ENCODE data around the gene ADGRL3.

The ADGRL3 gene

GRCh38 chr4:61891953-61892352 is 691.8 kb downstream of the ADGRL3 start:
- no peak for DNase-seq
- no peak for TF ChIP-seq POLR2A (IDR thresholded peaks at IDR 0.05; ENCODE audit: low read length)
- no peak for TF ChIP-seq GATA1 (IDR thresholded peaks at IDR 0.05; ENCODE audit: low read depth, low read length)

- DNase-seq = no peak
- no peak for TF ChIP-seq GATA1 (IDR thresholded peaks at IDR 0.05; ENCODE audit: low read depth, low read length)
- TF ChIP-seq POLR2A (IDR thresholded peaks at IDR 0.05; ENCODE audit: low read length) = no peak
These were observed 696.5 kb downstream of the ADGRL3 start for GRCh38 chr4:61896634-61897033.

GRCh38 chr4:61909031-61909430 is 708.9 kb downstream of the ADGRL3 start:
- no peak for DNase-seq
- TF ChIP-seq POLR2A (IDR thresholded peaks at IDR 0.05; ENCODE audit: low read length) = no peak
- no peak for TF ChIP-seq GATA1 (IDR thresholded peaks at IDR 0.05; ENCODE audit: low read depth, low read length)

GRCh38 chr4:61911313-61911756 is 711.2 kb downstream of the ADGRL3 start:
- TF ChIP-seq GATA1 (IDR thresholded peaks at IDR 0.05; ENCODE audit: low read depth, low read length) = no peak
- no peak for DNase-seq

GRCh38 chr4:61913619-61914018 is 713.5 kb downstream of the ADGRL3 start:
- TF ChIP-seq POLR2A (IDR thresholded peaks at IDR 0.05; ENCODE audit: low read length) (no peak), GATA1 (IDR thresholded peaks at IDR 0.05; ENCODE audit: low read depth, low read length) (no peak)
- DNase-seq = no peak

GRCh38 chr4:61915501-61915900 is 715.4 kb downstream of the ADGRL3 start:
- TF ChIP-seq POLR2A (IDR thresholded peaks at IDR 0.05; ENCODE audit: low read length) (no peak), GATA1 (IDR thresholded peaks at IDR 0.05; ENCODE audit: low read depth, low read length) (no peak)
- no peak for DNase-seq

- no peak for TF ChIP-seq GATA1 (IDR thresholded peaks at IDR 0.05; ENCODE audit: low read depth, low read length)
- TF ChIP-seq POLR2A (IDR thresholded peaks at IDR 0.05; ENCODE audit: low read length) = no peak
- DNase-seq = no peak
These were observed 718.4 kb downstream of the ADGRL3 start for GRCh38 chr4:61918507-61918906.

- no peak for DNase-seq
These were observed 718.9 kb downstream of the ADGRL3 start for GRCh38 chr4:61918987-61919386.

GRCh38 chr4:61919561-61919960 is 719.4 kb downstream of the ADGRL3 start:
- DNase-seq = no peak
- no peak for TF ChIP-seq GATA1 (IDR thresholded peaks at IDR 0.05; ENCODE audit: low read depth, low read length)
- TF ChIP-seq POLR2A (IDR thresholded peaks at IDR 0.05; ENCODE audit: low read length) = no peak

More at GRCh38 chr4:61918987-61919386, 718.9 kb downstream of the ADGRL3 start:
- TF ChIP-seq GATA1 (IDR thresholded peaks at IDR 0.05; ENCODE audit: low read depth, low read length) = no peak
- TF ChIP-seq POLR2A (IDR thresholded peaks at IDR 0.05; ENCODE audit: low read length) = no peak

- DNase-seq = no peak
- no peak for TF ChIP-seq GATA1 (IDR thresholded peaks at IDR 0.05; ENCODE audit: low read depth, low read length)
- no peak for TF ChIP-seq POLR2A (IDR thresholded peaks at IDR 0.05; ENCODE audit: low read length)
These were observed 721.8 kb downstream of the ADGRL3 start for GRCh38 chr4:61921920-61922319.

- no peak for DNase-seq
- TF ChIP-seq POLR2A (IDR thresholded peaks at IDR 0.05; ENCODE audit: low read length) (no peak), GATA1 (IDR thresholded peaks at IDR 0.05; ENCODE audit: low read depth, low read length) (no peak)
These were observed 722.6 kb downstream of the ADGRL3 start for GRCh38 chr4:61922766-61923165.

- no peak for DNase-seq
- no peak for TF ChIP-seq POLR2A (IDR thresholded peaks at IDR 0.05; ENCODE audit: low read length)
- TF ChIP-seq GATA1 (IDR thresholded peaks at IDR 0.05; ENCODE audit: low read depth, low read length) = no peak
These were observed 723.1 kb downstream of the ADGRL3 start for GRCh38 chr4:61923179-61923578.

GRCh38 chr4:61924131-61924530 is 724.0 kb downstream of the ADGRL3 start:
- TF ChIP-seq POLR2A (IDR thresholded peaks at IDR 0.05; ENCODE audit: low read length) = no peak
- no peak for TF ChIP-seq GATA1 (IDR thresholded peaks at IDR 0.05; ENCODE audit: low read depth, low read length)
- DNase-seq = peak in 1 of 2 experiments; percentile 1

GRCh38 chr4:61933527-61933926 is 733.4 kb downstream of the ADGRL3 start:
- DNase-seq = no peak
- TF ChIP-seq POLR2A (IDR thresholded peaks at IDR 0.05; ENCODE audit: low read length) (no peak), GATA1 (IDR thresholded peaks at IDR 0.05; ENCODE audit: low read depth, low read length) (no peak)

GRCh38 chr4:61934198-61934597 is 734.1 kb downstream of the ADGRL3 start:
- no peak for DNase-seq
- TF ChIP-seq POLR2A (IDR thresholded peaks at IDR 0.05; ENCODE audit: low read length) = no peak

GRCh38 chr4:61938250-61938846 is 738.2 kb downstream of the ADGRL3 start:
- DNase-seq = no peak
- TF ChIP-seq POLR2A (IDR thresholded peaks at IDR 0.05; ENCODE audit: low read length) (no peak), GATA1 (IDR thresholded peaks at IDR 0.05; ENCODE audit: low read depth, low read length) (no peak)

Data from erythroblast (primary cell).